Muscle layer of colon (tissue), 2 donors: Measurements from ENCODE around the gene FTCD.

Experiments
- H3K27ac ChIP-seq: one replicate; pipeline ENCODE4 v1.7.0; 2013; ENCODE audit warnings: low read depth, mild to moderate bottlenecking, low read length, moderate library complexity
- H3K27me3 ChIP-seq, 2 donors: one replicate each; pipeline ENCODE4 v1.7.0; 2013; ENCODE audit warnings: low read length in 2 of 2, mild to moderate bottlenecking in 2 of 2; ENCODE audit not compliant: insufficient read depth in 2 of 2, control insufficient read depth in 1 of 2
- H3K36me3 ChIP-seq: one replicate; pipeline ENCODE4 v1.7.0; 2013; ENCODE audit warnings: mild to moderate bottlenecking, low read length; ENCODE audit not compliant: insufficient read depth
- H3K4me1 ChIP-seq: one replicate; pipeline ENCODE4 v1.7.0; 2013; ENCODE audit warnings: mild to moderate bottlenecking, low read length; ENCODE audit not compliant: insufficient read depth
- H3K4me3 ChIP-seq, 2 donors: one replicate each; pipeline ENCODE4 v1.7.0; 2013; ENCODE audit warnings: low read length in 2 of 2, low read depth in 1 of 2, mild to moderate bottlenecking in 1 of 2, moderate library complexity in 1 of 2
- H3K9ac ChIP-seq: one replicate; pipeline ENCODE4 v1.7.0; 2013; ENCODE audit warnings: low read length
- H3K9me3 ChIP-seq: one replicate; pipeline ENCODE4 v1.7.0; 2013; ENCODE audit warnings: mild to moderate bottlenecking, low read length
- donor health status: abdominal sarcoma.
- donor health status: Adenocarcinoma of cecum.

Gene FTCD

DNA sequence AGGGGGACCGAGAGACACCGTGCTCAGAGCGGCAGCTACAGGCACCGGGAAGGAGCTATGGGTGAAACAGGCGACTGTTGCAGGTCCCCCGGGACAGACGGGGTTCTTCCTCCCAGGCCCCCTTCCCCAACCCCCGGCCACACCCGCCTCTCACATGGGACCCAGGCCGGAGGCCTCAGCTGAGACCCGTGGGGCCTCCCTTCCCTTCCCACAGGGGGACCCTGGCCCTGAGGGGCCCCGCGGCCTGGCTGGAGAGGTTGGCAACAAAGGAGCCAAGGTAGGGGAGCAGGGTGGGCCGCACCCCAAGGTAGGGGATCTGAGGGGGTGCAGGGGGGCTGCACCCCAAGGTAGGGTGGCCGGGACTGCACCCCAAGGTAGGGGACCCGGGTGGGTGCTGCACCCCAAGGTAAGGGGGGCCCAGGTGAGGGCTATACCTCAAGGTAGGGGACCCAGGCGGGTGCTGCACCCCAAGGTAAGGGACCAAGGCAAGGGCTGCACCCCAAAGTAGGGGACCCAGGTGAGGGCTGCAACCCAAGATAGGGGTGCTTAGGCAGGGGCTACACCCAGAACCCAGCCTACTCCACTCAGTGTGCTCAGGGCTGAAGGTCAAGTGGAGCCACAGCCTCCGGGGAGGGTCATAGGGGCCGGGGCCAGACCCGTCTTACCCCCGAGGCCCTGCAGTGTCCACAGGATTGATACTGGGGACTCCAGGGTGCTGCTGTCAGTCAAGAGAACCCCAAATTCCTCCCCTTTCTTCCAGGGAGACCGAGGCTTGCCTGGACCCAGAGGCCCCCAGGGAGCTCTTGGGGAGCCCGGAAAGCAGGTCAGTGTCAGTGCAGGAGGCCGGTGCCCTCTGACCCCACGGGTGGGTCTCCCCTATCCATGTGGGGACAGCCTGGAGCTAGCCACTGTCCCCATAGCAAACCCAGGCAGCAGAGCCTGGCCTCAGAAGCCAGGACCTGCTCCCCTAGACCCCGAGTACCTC lies 34.8 kb downstream of the FTCD start:
- no peaks in the 10 kb centered on the region for H3K9me3 ChIP-seq

DNA sequence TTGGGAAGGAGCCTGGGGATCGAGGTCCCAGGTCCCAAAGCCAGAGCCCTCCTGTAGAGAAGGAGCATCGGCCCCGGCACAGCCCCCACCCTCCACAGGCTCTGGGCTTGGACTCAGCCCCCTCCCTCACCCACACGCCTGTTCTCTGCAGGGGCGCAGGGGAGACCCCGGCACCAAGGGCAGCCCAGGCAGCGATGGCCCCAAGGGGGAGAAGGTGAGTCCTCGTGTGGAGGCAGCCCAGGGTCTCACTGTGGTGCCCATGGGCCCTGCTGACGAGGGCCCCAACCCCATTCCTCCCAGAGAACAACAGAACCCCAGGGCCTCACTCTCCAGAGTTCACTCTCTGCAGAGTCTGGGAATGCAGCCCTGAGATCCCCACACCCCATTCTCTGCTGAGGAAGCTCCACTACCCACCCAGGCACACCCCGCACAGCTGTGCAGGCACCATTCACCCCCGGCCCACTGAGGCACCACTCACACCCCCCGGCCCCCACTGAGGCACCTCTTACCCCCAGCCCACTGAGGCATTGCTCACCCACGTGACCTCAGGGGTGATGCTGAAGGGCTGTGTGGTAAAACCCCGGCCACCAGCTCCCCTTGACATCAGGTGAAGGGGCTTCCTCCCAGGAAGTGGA lies 35.6 kb downstream of the FTCD start:
- no peak overlapping the region for H3K9ac ChIP-seq
- H3K4me1 ChIP-seq, result no peaks in the 10 kb centered on the region
- no peak overlapping the region for H3K4me3 ChIP-seq
- H3K9me3 ChIP-seq, result no peaks in the 10 kb centered on the region
- peaks cover 99% of the 10 kb centered on the region for H3K36me3 ChIP-seq
- no peaks in the 10 kb centered on the region for H3K27me3 ChIP-seq
- H3K27ac ChIP-seq, result peak overlapping the region; percentile 34

More for the DNA sequence above, 34.8 kb downstream of the FTCD start:
- no peaks in the 10 kb centered on the region for H3K27me3 ChIP-seq
- H3K27ac ChIP-seq, result peak overlapping the region; percentile 34
- H3K36me3 ChIP-seq, result peaks cover 99% of the 10 kb centered on the region
- H3K4me3 ChIP-seq, result no peak overlapping the region
- no peaks in the 10 kb centered on the region for H3K4me1 ChIP-seq
- no peak overlapping the region for H3K9ac ChIP-seq

DNA sequence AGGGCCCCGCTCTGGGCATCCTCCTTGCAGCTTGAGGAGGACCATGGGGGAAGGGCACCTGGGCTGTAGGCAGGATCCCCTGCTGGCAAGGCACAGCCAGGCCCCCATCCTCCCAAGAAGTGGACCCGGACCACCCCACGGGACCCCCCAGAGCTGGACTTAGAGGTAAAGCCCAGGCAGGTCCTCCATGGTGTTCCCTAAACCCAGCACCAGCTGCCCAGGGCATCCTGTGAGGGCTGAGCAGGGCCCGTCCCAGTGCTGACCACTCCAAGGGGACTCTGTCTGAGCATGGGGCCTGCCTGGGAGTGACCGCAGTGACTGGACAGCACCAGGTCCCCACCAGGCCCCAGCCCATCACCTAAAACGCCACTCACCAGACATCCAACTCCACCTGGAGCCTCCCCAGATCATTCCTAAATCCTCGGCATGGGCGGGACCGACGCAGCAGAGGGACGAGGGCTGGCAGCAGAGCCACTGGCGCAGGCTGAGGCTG lies 36.2 kb downstream of the FTCD start:
- H3K27me3 ChIP-seq, result no peaks in the 10 kb centered on the region
- H3K4me1 ChIP-seq, result no peaks in the 10 kb centered on the region
- H3K27ac ChIP-seq, result no peak overlapping the region
- H3K9me3 ChIP-seq, result no peaks in the 10 kb centered on the region
- peaks cover 99% of the 10 kb centered on the region for H3K36me3 ChIP-seq
- H3K4me3 ChIP-seq, result no peak overlapping the region
- no peak overlapping the region for H3K9ac ChIP-seq

- H3K9ac ChIP-seq, result no peak overlapping the region
- H3K27me3 ChIP-seq, result no peaks in the 10 kb centered on the region
- no peaks in the 10 kb centered on the region for H3K9me3 ChIP-seq
- peaks cover 99% of the 10 kb centered on the region for H3K36me3 ChIP-seq
- H3K4me1 ChIP-seq, result no peaks in the 10 kb centered on the region
- H3K4me3 ChIP-seq, result no peak overlapping the region
- H3K27ac ChIP-seq, result no peak overlapping the region
Measured at GRCh38 chr21:46118316-46119143, 36.8 kb downstream of the FTCD start.

DNA sequence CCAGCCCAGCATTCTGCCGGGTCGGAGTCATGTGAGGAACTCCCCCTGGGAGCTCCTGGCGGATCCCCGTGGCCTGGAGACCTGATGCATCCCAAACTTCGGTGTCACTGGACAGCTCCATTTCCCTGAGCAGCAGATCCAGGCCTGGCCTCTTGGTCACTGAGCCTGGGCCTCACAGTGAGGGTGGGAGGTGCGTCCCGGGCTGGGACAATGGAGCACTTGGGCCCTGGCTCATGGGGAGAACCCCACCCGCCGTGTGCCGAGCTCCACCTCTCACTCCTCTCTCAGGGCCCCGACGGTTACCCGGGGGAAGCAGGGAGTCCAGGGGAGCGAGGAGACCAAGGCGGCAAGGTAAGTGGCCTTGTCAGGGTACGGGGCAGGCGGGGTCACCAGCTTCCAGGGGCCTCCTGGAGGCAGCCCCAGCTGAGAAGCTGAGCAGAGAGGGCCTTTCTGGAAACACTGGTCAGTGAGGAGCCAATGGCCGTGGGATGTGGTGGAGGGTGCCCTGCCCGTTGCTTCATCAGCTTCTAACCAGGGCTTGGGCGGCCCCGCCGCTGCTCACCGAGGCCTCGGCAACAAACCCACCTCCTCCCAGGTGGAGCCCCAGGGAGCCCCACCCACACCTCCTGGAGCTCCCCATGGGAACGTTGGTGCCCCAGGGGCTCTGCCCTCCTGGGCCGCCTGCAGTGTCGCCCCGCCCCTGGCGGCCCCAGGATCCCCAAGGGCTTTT lies 37.6 kb downstream of the FTCD start:
- no peak overlapping the region for H3K9ac ChIP-seq
- H3K36me3 ChIP-seq, result peaks cover 100% of the 10 kb centered on the region
- H3K9me3 ChIP-seq, result no peaks in the 10 kb centered on the region
- no peak overlapping the region for H3K4me3 ChIP-seq
- H3K27ac ChIP-seq, result no peak overlapping the region
- H3K4me1 ChIP-seq, result no peaks in the 10 kb centered on the region
- no peaks in the 10 kb centered on the region for H3K27me3 ChIP-seq

DNA sequence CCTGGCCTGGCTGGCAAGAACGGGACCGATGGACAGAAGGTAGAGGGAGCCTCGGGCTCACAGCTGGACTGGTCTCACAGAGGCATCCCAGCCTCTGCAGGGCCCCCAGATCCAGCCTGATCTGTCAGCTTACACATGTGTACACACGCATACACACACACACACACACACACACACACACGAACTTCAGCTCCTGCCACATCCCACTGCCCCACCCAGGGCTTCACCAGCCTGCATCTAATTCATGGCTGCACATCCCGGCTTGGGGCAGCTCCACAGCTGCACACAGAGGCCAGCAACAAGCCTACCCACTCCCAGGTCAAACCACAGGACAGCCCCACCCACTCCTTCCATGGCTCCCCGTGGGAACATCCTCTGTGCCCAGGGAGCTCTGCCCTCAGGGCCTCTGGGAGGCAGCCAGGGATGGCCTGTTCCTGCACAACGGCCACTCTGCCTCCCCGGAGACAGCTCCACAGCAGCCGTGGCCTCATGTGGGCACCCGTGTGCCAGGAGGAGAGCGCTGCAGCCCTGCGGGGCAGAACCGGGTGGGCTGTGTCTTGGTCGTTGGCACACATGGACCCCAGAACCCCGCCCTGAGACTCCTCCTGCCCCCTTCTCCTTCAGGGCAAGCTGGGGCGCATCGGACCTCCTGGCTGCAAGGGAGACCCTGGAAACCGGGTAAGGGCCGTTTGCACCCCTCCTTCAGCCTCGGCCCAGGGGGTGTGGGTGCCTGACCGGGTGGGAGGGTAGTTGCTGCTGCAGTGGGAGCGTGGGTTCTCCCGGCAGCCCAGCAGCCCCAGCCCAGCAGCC lies 38.4 kb downstream of the FTCD start:
- peaks cover 100% of the 10 kb centered on the region for H3K36me3 ChIP-seq

DNA sequence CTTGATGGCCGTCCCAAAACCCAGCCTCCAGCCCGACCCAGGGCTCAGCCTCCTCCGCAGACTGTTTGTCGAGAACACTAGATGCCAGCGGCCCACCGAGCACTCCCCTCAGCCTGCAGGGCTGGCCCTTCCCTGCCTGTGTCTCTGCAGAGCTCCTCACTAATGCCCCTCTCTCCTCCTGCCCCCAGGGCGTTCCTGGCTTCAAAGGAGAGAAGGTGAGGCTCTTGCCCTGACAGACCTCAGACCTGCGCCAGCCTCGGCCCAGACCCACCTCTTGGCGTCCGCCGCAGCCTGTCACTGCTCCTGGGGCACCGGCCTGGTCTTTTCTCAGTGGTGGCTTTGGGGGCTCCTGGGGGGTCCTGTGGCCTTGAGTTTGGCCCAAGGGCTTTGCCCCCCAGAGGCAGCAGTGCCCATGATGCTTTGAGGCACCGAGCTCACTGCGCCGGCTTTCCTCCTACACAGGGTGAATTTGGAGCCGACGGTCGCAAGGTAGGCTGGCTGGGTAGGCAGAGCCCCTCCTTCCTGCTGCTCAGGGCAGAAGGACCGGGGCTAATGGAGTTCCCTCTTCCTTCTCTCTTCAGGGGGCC lies 39.1 kb downstream of the FTCD start:
- no peaks in the 10 kb centered on the region for H3K9me3 ChIP-seq
- no peaks in the 10 kb centered on the region for H3K27me3 ChIP-seq
- peak overlapping the region; percentile 24 for H3K27ac ChIP-seq
- peaks cover 96% of the 10 kb centered on the region for H3K36me3 ChIP-seq
- H3K4me1 ChIP-seq, result no peaks in the 10 kb centered on the region
- no peak overlapping the region for H3K9ac ChIP-seq
- no peak overlapping the region for H3K4me3 ChIP-seq

More for the DNA sequence above, 38.4 kb downstream of the FTCD start:
- no peak overlapping the region for H3K4me3 ChIP-seq
- no peak overlapping the region for H3K27ac ChIP-seq
- no peaks in the 10 kb centered on the region for H3K4me1 ChIP-seq
- no peaks in the 10 kb centered on the region for H3K9me3 ChIP-seq
- no peak overlapping the region for H3K9ac ChIP-seq
- H3K27me3 ChIP-seq, result no peaks in the 10 kb centered on the region

- Histone ChIP-seq H3K27ac (peak overlapping the region; percentile 24), H3K27me3 (no peaks in the 10 kb centered on the region), H3K9me3 (no peaks in the 10 kb centered on the region), H3K4me1 (peaks cover 5% of the 10 kb centered on the region), H3K9ac (no peak overlapping the region), H3K36me3 (peaks cover 89% of the 10 kb centered on the region), H3K4me3 (no peak overlapping the region)
Measured at GRCh38 chr21:46115441-46116188, 39.8 kb downstream of the FTCD start.

GRCh38 chr21:46114963-46115362 lies 40.4 kb downstream of the FTCD start:
- Histone ChIP-seq H3K4me1 (peaks cover 12% of the 10 kb centered on the region), H3K9ac (no peak overlapping the region), H3K27me3 (no peaks in the 10 kb centered on the region), H3K9me3 (no peaks in the 10 kb centered on the region), H3K27ac (no peak overlapping the region), H3K4me3 (no peak overlapping the region), H3K36me3 (peaks cover 83% of the 10 kb centered on the region)
